Skeletal muscle cell (primary cell): Measurements from ENCODE around the gene ACAP1.
A peak's percentile ranks its signal among the peaks of the same experiment; 100 is the strongest.
"Not testable (repeated sequence)": the region's sequence is repeated elsewhere in the genome, so short reads cannot be mapped to it uniquely, and the experiment has no call there.

ENCODE experiments used
- DNase-seq: peaks from one replicate; pipeline ENCODE4 v3.0.0-alpha.2; 2010; ENCODE audit warnings: low read depth
- H3K4me3 ChIP-seq: 2 replicates; pipeline ENCODE4 v1.5.1; 2011; ENCODE audit warnings: low read depth, mild to moderate bottlenecking, control low read depth, low read length, moderate library complexity

The ACAP1 gene

GRCh38 chr17:7326186-7326585 lies 10.1 kb upstream of the ACAP1 start:
- no peak for DNase-seq
- H3K4me3 ChIP-seq = no peak overlapping the region

GRCh38 chr17:7327056-7327455 lies 9.3 kb upstream of the ACAP1 start:
- H3K4me3 ChIP-seq = no peak overlapping the region
- DNase-seq = no peak

- DNase-seq = no peak
- no peak overlapping the region for H3K4me3 ChIP-seq
Measured at GRCh38 chr17:7327501-7327900, 8.8 kb upstream of the ACAP1 start.

- H3K4me3 ChIP-seq = peak overlapping the region; percentile 86
- DNase-seq = no peak
Measured at GRCh38 chr17:7328009-7328408, 8.3 kb upstream of the ACAP1 start.

- DNase-seq = no peak
Measured at GRCh38 chr17:7328840-7329373, 7.4 kb upstream of the ACAP1 start, which contains the start of gene NEURL4. TSS of gene NEURL4 (minus strand) at chr17:7329335. CDS start at chr17:7329312, 23 bp downstream.

GRCh38 chr17:7329374-7329996 lies 6.8 kb upstream of the ACAP1 start:
- H3K4me3 ChIP-seq = peak overlapping the region; percentile 86
- DNase-seq = peak; percentile 99

More at GRCh38 chr17:7328840-7329373, 7.4 kb upstream of the ACAP1 start, which contains the start of gene NEURL4:
- peak within 1 kb of the TSS; percentile 86 for H3K4me3 ChIP-seq

- DNase-seq = no peak
- peak overlapping the region; percentile 86 for H3K4me3 ChIP-seq
Measured at GRCh38 chr17:7329997-7330637, 6.2 kb upstream of the ACAP1 start.

GRCh38 chr17:7330638-7331015 lies 5.7 kb upstream of the ACAP1 start:
- no peak for DNase-seq
- peak overlapping the region; percentile 86 for H3K4me3 ChIP-seq

GRCh38 chr17:7332111-7332510 lies 4.2 kb upstream of the ACAP1 start:
- no peak overlapping the region for H3K4me3 ChIP-seq
- no peak for DNase-seq

GRCh38 chr17:7332600-7333069 lies 3.7 kb upstream of the ACAP1 start:
- H3K4me3 ChIP-seq, DNase-seq: not testable (repeated sequence)

- DNase-seq = no peak
- no peak overlapping the region for H3K4me3 ChIP-seq
Measured at GRCh38 chr17:7334938-7335538, 1.3 kb upstream of the ACAP1 start.

- not testable (repeated sequence) for DNase-seq, H3K4me3 ChIP-seq
Measured at GRCh38 chr17:7335765-7336164, 564 bp upstream of the ACAP1 start.

- not testable (repeated sequence) for H3K4me3 ChIP-seq, DNase-seq
Measured at GRCh38 chr17:7337600-7337999, 1.3 kb downstream of the ACAP1 start.

- H3K4me3 ChIP-seq = no peak overlapping the region
- no peak for DNase-seq
Measured at GRCh38 chr17:7340179-7340578, 3.9 kb downstream of the ACAP1 start.

- H3K4me3 ChIP-seq = no peak overlapping the region
Measured at GRCh38 chr17:7341842-7342241, 5.5 kb downstream of the ACAP1 start.

GRCh38 chr17:7343250-7343649 lies 6.9 kb downstream of the ACAP1 start:
- no peak for DNase-seq
- H3K4me3 ChIP-seq = no peak overlapping the region

More at GRCh38 chr17:7341842-7342241, 5.5 kb downstream of the ACAP1 start:
- DNase-seq = no peak

- DNase-seq = no peak
- H3K4me3 ChIP-seq = no peak overlapping the region
Measured at GRCh38 chr17:7346761-7347614, 10.7 kb downstream of the ACAP1 start.

GRCh38 chr17:7347630-7348477 lies 11.5 kb downstream of the ACAP1 start:
- no peak overlapping the region for H3K4me3 ChIP-seq
- no peak for DNase-seq
